RWPE1 (cell line): Measurements from ENCODE around the gene ALDH1A2.

Experiments used
- CTCF ChIA-PET: fragments of 350-600 bp; sonication (Branson Sonifier 250); formaldehyde crosslinking; extraction: SDS; loops from one replicate; lab custom pipeline; 2021; lab: Yijun Ruan, JAX
- POLR2A ChIA-PET: fragments of 400-600 bp; formaldehyde crosslinking; extraction: SDS; loops from one replicate; lab custom pipeline; 2020; ENCODE audit warnings: antibody characterized with exemption; ENCODE audit not compliant: low non-redundant PET; lab: Yijun Ruan, JAX
- DNase-seq: peaks from one replicate; pipeline ENCODE4 v3.0.0; 2012; ENCODE audit warnings: low spot score
- H3K27ac ChIP-seq: fragments of 450-650 bp; 2 replicates; pipeline ENCODE4 v1.5.1; 2017
- CTCF ChIP-seq: fragments of 450-650 bp; conservative IDR thresholded peaks from 2 replicates; pipeline ENCODE4 v1.5.1; 2017; ENCODE audit warnings: low read depth, mild to moderate bottlenecking

The ALDH1A2 gene

GRCh38 chr15:57946491-57947048 is 118.9 kb downstream of the ALDH1A2 start:
- DNase-seq, result no peak
- no peak overlapping the region for H3K27ac ChIP-seq
- ChIA-PET POLR2A (no interaction called here), CTCF (interaction anchor here (0.6 to 1.2 kb wide), 2 partner anchors 86 to 120 kb away, joined by 3 to 4 read pairs; no protein-coding TSS in a partner anchor)
- TF ChIP-seq CTCF, result no peak

GRCh38 chr15:57945616-57946015 is 119.9 kb downstream of the ALDH1A2 start:
- POLR2A ChIA-PET, result no interaction called here
- TF ChIP-seq CTCF, result no peak

GRCh38 chr15:57943754-57944420 is 121.6 kb downstream of the ALDH1A2 start:
- no peak overlapping the region for H3K27ac ChIP-seq
- ChIA-PET CTCF (interaction anchor here (0.6 to 0.9 kb wide), 2 partner anchors 21 to 227 kb away, joined by 3 read pairs; no protein-coding TSS in a partner anchor), POLR2A (no interaction called here)
- no peak for DNase-seq
- no peak for TF ChIP-seq CTCF

More at GRCh38 chr15:57945616-57946015, 119.9 kb downstream of the ALDH1A2 start:
- no peak overlapping the region for H3K27ac ChIP-seq
- no peak for DNase-seq
- CTCF ChIA-PET, result no interaction called here

- ChIA-PET CTCF (interaction anchor here (0.6 to 0.9 kb wide), 2 partner anchors 22 to 228 kb away, joined by 3 read pairs; no protein-coding TSS in a partner anchor), POLR2A (no interaction called here)
- H3K27ac ChIP-seq, result no peak overlapping the region
- no peak for DNase-seq
- TF ChIP-seq CTCF, result no peak
Measured at GRCh38 chr15:57943171-57943570, 122.3 kb downstream of the ALDH1A2 start.

- POLR2A ChIA-PET, result no interaction called here
- TF ChIP-seq CTCF, result no peak
- CTCF ChIA-PET, result interaction anchor here (0.6 kb wide), 1 partner anchor 50 kb away, joined by 3 read pairs; no protein-coding TSS in a partner anchor
- no peak for DNase-seq
- H3K27ac ChIP-seq, result no peak overlapping the region
Measured at GRCh38 chr15:57941816-57942215, 123.7 kb downstream of the ALDH1A2 start.

- CTCF ChIA-PET, result no interaction called here
Measured at GRCh38 chr15:57932348-57932747, 133.2 kb downstream of the ALDH1A2 start.

More at GRCh38 chr15:57932348-57932747, 133.2 kb downstream of the ALDH1A2 start:
- no peak for TF ChIP-seq CTCF
- POLR2A ChIA-PET, result no interaction called here
- no peak for DNase-seq
- no peak overlapping the region for H3K27ac ChIP-seq
